Psoas muscle (tissue), 8 donors: ENCODE results near the gene RGS17. TPM values are rescaled to one million over a fixed set of nuclear protein-coding genes. Genes with fewer than 3 reads are reported as not detected.
"Not testable (repeated sequence)": the region's sequence is repeated elsewhere in the genome, so short reads cannot be mapped to it uniquely, and the experiment has no call there.

Experiments used
- ATAC-seq, 4 donors: fragments of 200-7000 bp; cut with Tn5 transposase; one replicate each; pipeline ENCODE4 v1.9.1; 2020; ENCODE audit warnings: moderate library complexity in 3 of 4, mild to moderate bottlenecking in 2 of 4
- DNase-seq, 2 donors: peaks; one replicate each; pipeline ENCODE4 v3.0.0-alpha.2; 2020
- H3K27ac ChIP-seq: fragments of 200-600 bp; one replicate; pipeline ENCODE4 v1.8.0; 2022
- H3K27me3 ChIP-seq, 3 donors: fragments of 200-600 bp in 1 of 3; one replicate each; pipeline versions ENCODE4 v1.6.1 to v1.8.0; 2013 to 2022; ENCODE audit warnings: low read length in 2 of 3, mild to moderate bottlenecking in 2 of 3, moderate library complexity in 1 of 3; ENCODE audit not compliant: insufficient read depth in 3 of 3
- H3K36me3 ChIP-seq, 2 donors: fragments of 200-600 bp in 1 of 2; one replicate each; pipeline versions ENCODE4 v1.6.1 to v1.8.0; 2013 to 2022; ENCODE audit warnings: low read depth in 1 of 2, mild to moderate bottlenecking in 1 of 2, moderate library complexity in 1 of 2; ENCODE audit not compliant: insufficient read depth in 1 of 2
- H3K4me1 ChIP-seq: fragments of 200-600 bp; one replicate; pipeline ENCODE4 v1.8.0; 2022
- H3K4me3 ChIP-seq: fragments of 200-600 bp; one replicate; pipeline ENCODE4 v1.8.0; 2022; ENCODE audit warnings: mild to moderate bottlenecking
- H3K9me3 ChIP-seq: fragments of 200-600 bp; one replicate; pipeline ENCODE4 v1.8.0; 2022
- WGBS, 3 donors: extraction: QIAGEN DNeasy Blood & Tissue Kit; methylation state at CpG; one replicate each; pipeline versions ENCODE4 v1.1.6 to v1.1.7; 2013; 5-methylcytosine and 5-hydroxymethylcytosine counted together
- intact Hi-C, 2 donors: fragments of 100-400 bp; cut with DNase I; formaldehyde crosslinking; loops; one replicate each; pipeline versions ENCODE4 v1.11.0 to v1.14.2; 2022
- polyA plus RNA-seq, 3 donors: library from polyadenylated mRNA; stranded (reverse); fragments of 200-250 nt; gene quantifications; one replicate each; pipeline ENCODE4 v1.2.3, GENCODE V29; 2013
- total RNA-seq, 4 donors: library from RNA; stranded (reverse); fragmentation: NEBNext Ultra II Directional in 2 of 4; extraction: Animal tissue kit (Norgen Biotek cat#: 25700) in 2 of 4; gene quantifications; one replicate each; pipeline versions ENCODE4 v1.2.1 to v1.2.4, GENCODE V29; 2021 to 2023
- TF ChIP-seq, protein P1 (sequence below): fragments of 200-600 bp; IDR thresholded peaks from one replicate; pipeline ENCODE4 v1.8.0; 2022; ENCODE audit warnings: antibody characterized with exemption
- donor health status: healthy with polysubstance abuse.
- donor health status: DM: no; HTN: no; CAD: no; lungs with moderate emphysema.
- donor health status: Bipolar disorder and iron deficiency.
- donor health status: healthy.
- donor health status: DM: yes; HTN: yes; CAD: no.
- donor health status: DM: no; HTN: no; CAD: no.
- donor health status: DM: no; HTN: no; CAD: no.
- donor health status: DM: yes; HTN: yes; CAD: no.

Gene RGS17
- total and polyA plus RNA-seq, 7 donors, result 0.01 to 0.27 (median 0.15) TPM; not detected in 3

DNA sequence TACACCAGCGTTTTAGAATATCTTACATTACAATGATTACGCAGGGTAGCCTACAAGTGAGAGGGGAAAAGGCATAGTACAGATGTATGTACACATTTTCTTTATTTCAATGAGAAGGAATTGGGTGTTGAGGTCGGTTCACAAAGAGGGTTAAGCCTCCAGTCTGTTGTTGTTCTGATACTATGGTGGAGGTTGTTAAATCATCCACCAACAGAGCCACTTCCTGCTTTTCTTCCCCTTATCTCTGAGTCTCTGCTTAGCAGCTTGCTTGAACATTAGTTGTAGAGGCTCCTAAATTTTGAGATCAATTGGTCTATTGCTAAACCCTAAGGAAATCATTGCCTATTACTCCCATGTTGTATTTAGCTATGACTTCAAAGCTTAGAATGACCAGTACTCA is 7.3 kb downstream of the RGS17 start:
- intact Hi-C loops, result no loop called here
- Histone ChIP-seq H3K9me3 (no peaks in the 10 kb centered on the region), H3K36me3 (no peaks in the 10 kb centered on the region), H3K4me1 (no peaks in the 10 kb centered on the region), H3K27ac (no peak overlapping the region), H3K4me3 (no peak overlapping the region), H3K27me3 (peaks cover 0 to 29% (median 2%) of the 10 kb centered on the region in 3 donors)
- TF ChIP-seq, protein P1, sequence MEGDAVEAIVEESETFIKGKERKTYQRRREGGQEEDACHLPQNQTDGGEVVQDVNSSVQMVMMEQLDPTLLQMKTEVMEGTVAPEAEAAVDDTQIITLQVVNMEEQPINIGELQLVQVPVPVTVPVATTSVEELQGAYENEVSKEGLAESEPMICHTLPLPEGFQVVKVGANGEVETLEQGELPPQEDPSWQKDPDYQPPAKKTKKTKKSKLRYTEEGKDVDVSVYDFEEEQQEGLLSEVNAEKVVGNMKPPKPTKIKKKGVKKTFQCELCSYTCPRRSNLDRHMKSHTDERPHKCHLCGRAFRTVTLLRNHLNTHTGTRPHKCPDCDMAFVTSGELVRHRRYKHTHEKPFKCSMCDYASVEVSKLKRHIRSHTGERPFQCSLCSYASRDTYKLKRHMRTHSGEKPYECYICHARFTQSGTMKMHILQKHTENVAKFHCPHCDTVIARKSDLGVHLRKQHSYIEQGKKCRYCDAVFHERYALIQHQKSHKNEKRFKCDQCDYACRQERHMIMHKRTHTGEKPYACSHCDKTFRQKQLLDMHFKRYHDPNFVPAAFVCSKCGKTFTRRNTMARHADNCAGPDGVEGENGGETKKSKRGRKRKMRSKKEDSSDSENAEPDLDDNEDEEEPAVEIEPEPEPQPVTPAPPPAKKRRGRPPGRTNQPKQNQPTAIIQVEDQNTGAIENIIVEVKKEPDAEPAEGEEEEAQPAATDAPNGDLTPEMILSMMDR, result no peak
- DNase-seq, result no peak
- no peak for ATAC-seq
- 70 to 71% (median 70%) methylated on average over 3 of the region's 3 CpGs for WGBS, 3 donors

DNA sequence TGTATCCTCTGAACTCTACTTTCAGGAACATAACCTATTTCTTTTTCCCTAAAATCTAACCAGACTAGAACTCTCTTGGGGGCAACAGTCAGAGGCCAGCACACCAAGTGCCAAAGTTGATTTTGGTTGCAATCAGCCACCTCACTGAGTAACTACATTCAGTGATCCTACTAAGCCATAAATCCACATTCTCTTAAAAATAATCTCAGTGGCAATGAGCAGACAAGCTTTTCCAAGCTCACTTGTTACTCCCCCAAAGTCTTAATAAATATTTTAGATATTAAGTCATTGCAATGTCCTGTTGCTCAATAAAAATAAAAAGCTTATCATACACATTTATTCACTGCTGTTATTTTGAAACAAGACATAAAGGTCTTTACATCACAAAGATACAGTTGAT is 9.8 kb downstream of the RGS17 start:
- no peak overlapping the region for H3K4me3 ChIP-seq
- ATAC-seq (no peak), DNase-seq (no peak)
- TF ChIP-seq, protein P1, result no peak
- intact Hi-C loops, result no loop called here
- no peak overlapping the region for H3K27ac ChIP-seq
- peaks cover 0 to 5% (median 0%) of the 10 kb centered on the region in 3 donors for H3K27me3 ChIP-seq
- no peaks in the 10 kb centered on the region for H3K4me1 ChIP-seq
- no peaks in the 10 kb centered on the region for H3K9me3 ChIP-seq
- H3K36me3 ChIP-seq, result no peaks in the 10 kb centered on the region

DNA sequence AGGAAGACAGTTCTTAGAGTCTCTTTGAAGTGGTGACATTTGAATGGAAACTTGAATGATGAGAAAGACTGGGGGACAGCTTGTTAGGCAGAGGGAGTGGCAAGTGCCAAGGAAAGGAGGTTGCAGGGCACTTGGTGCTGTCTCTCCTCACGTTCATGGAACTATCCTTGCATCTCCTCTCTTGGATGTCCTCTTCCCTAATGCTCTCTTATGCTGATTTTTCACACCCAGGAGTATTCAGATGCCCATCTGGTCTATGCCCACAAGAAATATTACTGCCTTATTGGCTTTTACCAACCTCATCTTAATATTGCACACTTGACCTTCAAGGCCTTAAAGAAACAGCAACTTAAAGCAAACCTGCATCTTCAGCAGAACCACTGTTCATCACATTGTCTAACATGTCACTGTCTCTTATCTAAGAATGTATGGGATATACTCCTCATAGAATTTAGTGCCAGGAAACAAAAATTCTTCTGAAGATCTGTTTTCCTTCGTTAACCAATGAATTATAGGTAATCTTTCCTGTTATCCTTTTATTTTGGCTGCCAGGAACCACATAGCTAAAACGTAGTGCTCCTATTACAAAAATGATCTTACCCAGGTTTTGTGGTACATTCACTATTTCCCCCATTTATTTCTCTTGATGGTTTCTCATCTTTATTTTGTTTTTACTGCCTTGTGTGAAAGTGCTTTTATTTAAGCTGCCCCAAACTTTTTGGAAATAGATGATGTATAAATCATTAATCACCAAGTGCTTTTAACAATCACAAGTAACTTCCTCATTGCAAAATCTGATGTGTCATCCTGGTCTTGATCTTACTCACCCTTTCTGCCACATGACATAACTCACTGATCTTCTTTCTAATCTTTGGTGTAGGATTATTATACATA is 12.8 kb downstream of the RGS17 start:
- TF ChIP-seq, protein P1, result no peak
- Histone ChIP-seq H3K27me3 (no peaks in the 10 kb centered on the region), H3K27ac (no peak overlapping the region), H3K9me3 (no peaks in the 10 kb centered on the region), H3K4me3 (no peak overlapping the region), H3K4me1 (no peaks in the 10 kb centered on the region), H3K36me3 (no peaks in the 10 kb centered on the region)
- no peak for ATAC-seq
- no peak for DNase-seq
- intact Hi-C loops, result no loop called here
- 57 to 71% (median 62%) methylated on average over 3 of the region's 3 CpGs for WGBS, 3 donors

DNA sequence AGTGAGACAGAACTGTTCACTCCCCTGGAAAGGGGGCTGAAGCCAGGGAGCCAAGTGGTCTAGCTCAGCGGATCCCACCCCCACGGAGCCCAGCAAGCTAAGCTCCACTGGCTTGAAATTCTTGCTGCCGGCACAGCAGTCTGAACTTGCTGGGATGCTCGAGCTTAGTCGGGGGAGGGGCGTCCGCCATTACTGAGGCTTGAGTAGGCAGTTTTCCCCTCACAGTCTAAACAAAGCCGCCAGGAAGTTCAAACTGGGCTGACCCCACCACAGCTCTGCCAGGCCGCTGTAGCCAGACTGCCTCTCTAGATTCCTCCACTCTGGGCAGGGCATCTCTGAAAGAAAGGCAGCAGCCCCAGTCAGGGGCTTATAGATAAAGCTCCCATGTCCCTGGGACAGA is 20.0 kb downstream of the RGS17 start:
- H3K9me3 ChIP-seq, H3K27ac ChIP-seq, intact Hi-C loops, DNase-seq, H3K4me1 ChIP-seq, ATAC-seq, H3K4me3 ChIP-seq, H3K27me3 ChIP-seq, H3K36me3 ChIP-seq: not testable (repeated sequence)
- 71 to 79% (median 76%) methylated on average over 9 of the region's 9 CpGs for WGBS, 3 donors

DNA sequence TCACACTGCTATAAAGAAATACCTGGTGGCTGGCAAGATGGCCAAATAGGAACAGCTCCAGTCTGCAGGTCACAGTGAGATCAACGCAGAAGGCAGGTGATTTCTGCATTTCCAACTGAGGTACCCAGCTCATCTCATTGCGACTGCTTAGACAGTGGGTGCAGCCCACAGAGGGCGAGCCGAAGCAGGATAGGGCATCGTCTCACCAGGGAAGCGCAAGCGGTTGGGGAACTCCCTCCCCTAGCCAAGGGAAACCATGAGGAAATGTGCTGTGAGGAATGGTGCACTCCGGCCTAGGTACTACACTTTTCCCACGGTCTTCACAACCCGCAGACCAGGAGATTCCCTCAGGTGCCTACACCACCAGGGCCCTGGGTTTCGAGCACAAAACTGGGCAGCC is 20.5 kb downstream of the RGS17 start:
- H3K36me3 ChIP-seq, intact Hi-C loops, H3K27ac ChIP-seq, H3K9me3 ChIP-seq, DNase-seq, ATAC-seq, H3K27me3 ChIP-seq, H3K4me3 ChIP-seq, H3K4me1 ChIP-seq: not testable (repeated sequence)
- 90 to 93% (median 91%) methylated on average over 11 of the region's 11 CpGs for WGBS, 3 donors
